Stomach smooth muscle (tissue), 2 donors: ENCODE results near the gene DUSP16.

Experiments
- H3K27ac ChIP-seq: one replicate; pipeline ENCODE4 v1.7.0; 2013; ENCODE audit warnings: mild to moderate bottlenecking, low read length, inconsistent platforms
- H3K27me3 ChIP-seq, 2 donors: one replicate each; pipeline ENCODE4 v1.7.0; 2013; ENCODE audit warnings: low read length in 2 of 2; ENCODE audit not compliant: insufficient read depth in 2 of 2, control insufficient read depth in 1 of 2
- H3K36me3 ChIP-seq, 2 donors: one replicate each; pipeline ENCODE4 v1.7.0; 2013; ENCODE audit warnings: low read length in 2 of 2; ENCODE audit not compliant: control insufficient read depth in 2 of 2, insufficient read depth in 2 of 2
- H3K4me1 ChIP-seq: one replicate; pipeline ENCODE4 v1.7.0; 2013; ENCODE audit warnings: low read length; ENCODE audit not compliant: control insufficient read depth, insufficient read depth
- H3K4me3 ChIP-seq, 2 donors: one replicate each; pipeline ENCODE4 v1.7.0; 2013; ENCODE audit warnings: low read length in 2 of 2
- H3K9ac ChIP-seq, 2 donors: one replicate each; pipeline ENCODE4 v1.7.0; 2013; ENCODE audit warnings: low read length in 2 of 2, mild to moderate bottlenecking in 1 of 2
- H3K9me3 ChIP-seq, 2 donors: one replicate each; pipeline ENCODE4 v1.7.0; 2013; ENCODE audit warnings: low read length in 2 of 2; ENCODE audit not compliant: control insufficient read depth in 2 of 2
- donor health status: healthy.
- donor health status: Pancreatic carcinoma.

DUSP16 gene

GRCh38 chr12:12521044-12521485 is 41.6 kb downstream of the DUSP16 start:
- Histone ChIP-seq H3K36me3 (peaks cover 12 to 13% of the 10 kb centered on the region in 2 donors), H3K9me3 (no peaks in the 10 kb centered on the region), H3K4me1 (no peaks in the 10 kb centered on the region), H3K27ac (no peak overlapping the region), H3K9ac (no peak overlapping the region), H3K27me3 (no peaks in the 10 kb centered on the region), H3K4me3 (no peak overlapping the region)

DNA sequence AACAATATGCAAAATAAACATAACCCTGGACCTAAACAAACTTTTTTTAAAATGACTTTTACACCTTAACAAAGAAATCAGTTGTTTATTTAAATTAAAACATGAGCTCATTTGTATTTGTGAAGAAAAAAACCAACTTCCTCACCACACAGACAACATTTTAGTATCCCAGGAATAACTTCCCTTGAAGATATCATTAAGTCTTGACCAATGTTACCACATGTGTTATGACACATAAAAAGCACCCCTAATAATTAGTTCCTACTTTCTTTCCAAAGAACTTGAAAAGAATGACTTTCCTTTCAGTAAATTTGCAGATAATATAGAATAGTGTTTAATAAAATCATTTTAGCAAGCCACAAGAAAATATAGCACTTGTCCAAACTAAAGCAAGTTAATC is 42.4 kb downstream of the DUSP16 start:
- Histone ChIP-seq H3K27me3 (no peaks in the 10 kb centered on the region), H3K9me3 (no peaks in the 10 kb centered on the region), H3K4me1 (no peaks in the 10 kb centered on the region), H3K36me3 (peaks cover 12 to 13% of the 10 kb centered on the region in 2 donors), H3K27ac (no peak overlapping the region), H3K4me3 (no peak overlapping the region), H3K9ac (no peak overlapping the region)

DNA sequence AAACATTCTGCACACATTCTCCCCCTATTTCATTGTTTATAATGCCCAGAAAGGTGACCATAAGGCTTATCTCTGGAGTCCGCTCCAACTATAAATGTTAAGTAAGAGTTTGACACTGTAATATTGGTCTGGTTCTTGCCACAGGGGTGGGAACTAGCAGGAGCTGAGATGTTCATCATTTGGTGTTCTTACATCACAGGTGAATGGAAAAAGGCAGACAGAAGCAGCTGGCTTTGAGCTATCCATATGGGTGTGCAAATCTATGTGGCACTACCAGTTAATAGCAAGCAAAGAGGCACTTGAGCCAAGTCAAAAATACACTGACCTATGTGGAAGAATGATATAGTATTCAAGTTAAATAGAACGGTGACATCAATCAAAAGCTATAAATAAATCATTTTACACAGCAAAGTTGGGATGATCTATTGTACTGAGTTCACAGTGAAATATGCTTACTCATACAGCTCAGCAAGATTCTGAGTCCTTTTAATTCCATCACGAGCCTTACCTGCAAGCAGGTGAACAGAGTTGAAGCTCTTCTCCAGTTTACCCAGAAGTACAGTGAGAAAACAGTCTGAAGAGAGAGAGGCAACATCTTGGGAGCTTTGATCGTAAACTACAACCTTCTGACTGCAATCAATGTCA is 43.2 kb downstream of the DUSP16 start:
- Histone ChIP-seq H3K27ac (no peak overlapping the region), H3K9me3 (no peaks in the 10 kb centered on the region), H3K4me3 (no peak overlapping the region), H3K27me3 (no peaks in the 10 kb centered on the region), H3K4me1 (no peaks in the 10 kb centered on the region), H3K9ac (no peak overlapping the region), H3K36me3 (peaks cover 12 to 13% of the 10 kb centered on the region in 2 donors)

GRCh38 chr12:12518919-12519318 is 43.7 kb downstream of the DUSP16 start:
- Histone ChIP-seq H3K27ac (no peak overlapping the region), H3K9me3 (no peaks in the 10 kb centered on the region)

GRCh38 chr12:12518464-12518845 is 44.2 kb downstream of the DUSP16 start:
- no peak overlapping the region for H3K4me3 ChIP-seq
- no peaks in the 10 kb centered on the region for H3K27me3 ChIP-seq
- no peak overlapping the region for H3K27ac ChIP-seq
- no peaks in the 10 kb centered on the region for H3K4me1 ChIP-seq
- H3K36me3 ChIP-seq: peaks cover 12 to 13% of the 10 kb centered on the region in 2 donors
- H3K9ac ChIP-seq: no peak overlapping the region
- H3K9me3 ChIP-seq: no peaks in the 10 kb centered on the region

More at GRCh38 chr12:12518919-12519318, 43.7 kb downstream of the DUSP16 start:
- H3K4me3 ChIP-seq: no peak overlapping the region
- no peak overlapping the region for H3K9ac ChIP-seq
- H3K36me3 ChIP-seq: peaks cover 12 to 13% of the 10 kb centered on the region in 2 donors
- H3K4me1 ChIP-seq: no peaks in the 10 kb centered on the region
- no peaks in the 10 kb centered on the region for H3K27me3 ChIP-seq

DNA sequence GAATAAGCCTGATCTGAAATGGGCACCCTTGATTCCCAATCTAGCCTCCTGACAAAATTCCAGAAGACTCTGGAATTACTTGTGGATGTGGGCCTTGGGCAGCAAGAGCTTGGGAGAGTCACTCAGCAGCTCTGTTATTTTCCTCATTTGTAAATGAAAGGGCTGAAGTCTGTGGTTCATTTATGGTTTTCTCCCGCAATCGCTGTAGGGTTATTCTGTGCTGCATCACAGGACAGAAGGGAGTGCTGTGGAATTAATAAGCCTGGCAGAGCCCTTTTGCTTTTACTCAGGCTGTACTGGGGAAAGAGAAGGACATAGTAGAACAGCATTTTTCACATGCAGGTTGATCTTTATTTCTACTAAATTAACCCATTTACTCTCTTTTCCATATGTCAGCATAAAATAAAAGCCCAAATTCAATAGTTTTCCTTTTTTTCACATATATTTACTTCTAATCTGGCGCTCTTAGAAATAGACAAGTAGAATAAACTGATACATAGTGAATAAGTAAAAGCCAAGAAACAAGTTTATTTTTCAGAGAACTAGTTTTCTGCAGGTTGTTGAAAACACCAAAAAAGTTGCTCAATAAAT is 49.2 kb downstream of the DUSP16 start:
- no peak overlapping the region for H3K9ac ChIP-seq
- peaks cover 4 to 7% of the 10 kb centered on the region in 2 donors for H3K36me3 ChIP-seq
- no peaks in the 10 kb centered on the region for H3K4me1 ChIP-seq
- no peak overlapping the region for H3K27ac ChIP-seq
- no peaks in the 10 kb centered on the region for H3K27me3 ChIP-seq
- H3K9me3 ChIP-seq: no peaks in the 10 kb centered on the region
- no peak overlapping the region for H3K4me3 ChIP-seq

DNA sequence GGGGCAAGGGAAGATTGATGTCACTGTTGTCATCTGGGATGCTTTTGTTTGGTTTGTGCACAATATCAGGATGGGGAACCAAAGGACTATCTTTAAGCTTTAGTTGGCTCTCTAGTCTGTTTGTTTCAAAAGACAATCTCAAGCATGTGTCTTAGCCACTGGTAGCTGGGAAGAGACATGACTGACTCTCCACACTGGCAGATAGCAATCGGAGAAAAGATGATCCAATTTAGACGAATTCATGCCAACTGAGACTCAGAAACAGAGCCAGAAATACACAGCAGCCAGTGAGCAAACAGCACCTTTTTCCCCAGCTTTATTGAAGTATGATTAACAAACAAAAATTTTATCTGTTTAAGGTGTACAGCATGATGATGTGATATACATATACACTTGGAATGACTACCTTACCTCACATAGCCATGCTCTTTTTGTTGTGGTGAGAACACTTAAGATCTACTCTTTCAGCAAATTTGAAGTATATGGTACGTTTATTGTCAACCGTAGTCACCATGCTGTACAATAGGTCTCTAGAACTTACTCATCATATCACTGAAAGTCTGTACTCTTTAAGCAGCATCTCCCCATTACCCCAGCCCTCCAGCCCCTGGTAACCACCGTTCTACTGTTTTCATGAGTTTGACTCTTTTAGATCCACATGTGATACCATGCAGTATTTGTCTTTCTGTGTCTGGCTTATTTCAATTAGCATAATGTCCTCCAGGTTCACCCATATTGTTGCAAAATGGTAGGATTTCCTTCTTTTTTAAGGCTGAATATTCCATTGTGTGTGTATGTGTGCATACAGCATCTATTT is 50.6 kb downstream of the DUSP16 start:
- Histone ChIP-seq H3K9ac (no peak overlapping the region), H3K36me3 (no peaks in the 10 kb centered on the region), H3K27ac (no peak overlapping the region), H3K4me1 (no peaks in the 10 kb centered on the region), H3K27me3 (no peaks in the 10 kb centered on the region), H3K9me3 (no peaks in the 10 kb centered on the region), H3K4me3 (no peak overlapping the region)

- H3K9me3 ChIP-seq: no peaks in the 10 kb centered on the region
- no peaks in the 10 kb centered on the region for H3K27me3 ChIP-seq
- H3K27ac ChIP-seq: no peak overlapping the region
- H3K36me3 ChIP-seq: no peaks in the 10 kb centered on the region
- H3K9ac ChIP-seq: no peak overlapping the region
- H3K4me3 ChIP-seq: no peak overlapping the region
- no peaks in the 10 kb centered on the region for H3K4me1 ChIP-seq
Measured at GRCh38 chr12:12511021-12511783, 51.5 kb downstream of the DUSP16 start.

- no peaks in the 10 kb centered on the region for H3K36me3 ChIP-seq
- H3K9me3 ChIP-seq: no peaks in the 10 kb centered on the region
- H3K27me3 ChIP-seq: no peaks in the 10 kb centered on the region
- no peaks in the 10 kb centered on the region for H3K4me1 ChIP-seq
- no peak overlapping the region for H3K9ac ChIP-seq
- no peak overlapping the region for H3K4me3 ChIP-seq
- H3K27ac ChIP-seq: no peak overlapping the region
Measured at GRCh38 chr12:12510551-12510950, 52.1 kb downstream of the DUSP16 start.

DNA sequence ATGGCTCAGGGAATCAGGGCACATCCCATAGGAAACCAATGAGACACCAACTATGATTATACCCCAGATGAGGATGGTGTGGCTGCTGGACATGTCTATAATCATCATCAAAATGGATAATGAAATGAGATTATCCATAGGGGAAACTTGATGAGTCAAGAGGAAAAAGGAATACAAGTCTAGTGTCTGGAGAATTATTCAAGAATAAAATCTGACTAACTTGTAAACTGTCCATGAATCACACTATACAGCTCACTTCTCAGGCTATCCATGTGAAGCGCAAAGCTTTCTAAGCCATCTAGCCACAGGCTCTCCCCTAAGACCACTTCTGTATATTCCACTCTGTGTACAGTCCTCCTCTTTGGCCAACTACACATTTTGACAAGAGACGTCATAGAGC is 52.5 kb downstream of the DUSP16 start:
- H3K4me3 ChIP-seq: no peak overlapping the region
- no peaks in the 10 kb centered on the region for H3K9me3 ChIP-seq
- H3K4me1 ChIP-seq: no peaks in the 10 kb centered on the region
- no peaks in the 10 kb centered on the region for H3K27me3 ChIP-seq
- no peaks in the 10 kb centered on the region for H3K36me3 ChIP-seq
- H3K9ac ChIP-seq: no peak overlapping the region
- H3K27ac ChIP-seq: no peak overlapping the region
